ENCODE data around the gene FADS1. TPM values are rescaled to one million over a fixed set of nuclear protein-coding genes. Genes with fewer than 3 reads are reported as not detected.

FADS1 gene
- total RNA-seq, 4 donors from 2014 or later, result 25.4 to 209 (median 62.5) TPM

DNA sequence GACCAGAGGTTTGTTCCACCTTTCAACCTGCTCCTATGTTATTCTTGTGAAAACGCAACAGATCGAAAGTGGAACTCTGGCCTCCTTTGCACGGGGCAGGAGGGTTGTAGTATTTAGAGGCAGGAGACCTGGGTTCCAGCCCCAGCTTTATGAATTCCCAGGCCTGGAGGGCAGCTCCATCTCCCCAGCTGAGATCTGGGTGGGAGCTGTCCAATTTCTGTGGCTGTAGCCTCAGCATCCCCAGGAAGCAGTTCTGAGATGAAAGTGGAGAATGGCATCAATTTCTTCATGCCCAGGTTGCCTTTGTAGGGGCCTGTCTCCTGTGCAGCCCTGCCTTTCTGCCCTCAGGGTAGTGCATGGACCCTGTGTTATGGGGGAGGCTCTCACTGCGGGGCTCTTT is 15.4 kb upstream of the FADS1 start:
- TF ChIP-seq, protein P1, sequence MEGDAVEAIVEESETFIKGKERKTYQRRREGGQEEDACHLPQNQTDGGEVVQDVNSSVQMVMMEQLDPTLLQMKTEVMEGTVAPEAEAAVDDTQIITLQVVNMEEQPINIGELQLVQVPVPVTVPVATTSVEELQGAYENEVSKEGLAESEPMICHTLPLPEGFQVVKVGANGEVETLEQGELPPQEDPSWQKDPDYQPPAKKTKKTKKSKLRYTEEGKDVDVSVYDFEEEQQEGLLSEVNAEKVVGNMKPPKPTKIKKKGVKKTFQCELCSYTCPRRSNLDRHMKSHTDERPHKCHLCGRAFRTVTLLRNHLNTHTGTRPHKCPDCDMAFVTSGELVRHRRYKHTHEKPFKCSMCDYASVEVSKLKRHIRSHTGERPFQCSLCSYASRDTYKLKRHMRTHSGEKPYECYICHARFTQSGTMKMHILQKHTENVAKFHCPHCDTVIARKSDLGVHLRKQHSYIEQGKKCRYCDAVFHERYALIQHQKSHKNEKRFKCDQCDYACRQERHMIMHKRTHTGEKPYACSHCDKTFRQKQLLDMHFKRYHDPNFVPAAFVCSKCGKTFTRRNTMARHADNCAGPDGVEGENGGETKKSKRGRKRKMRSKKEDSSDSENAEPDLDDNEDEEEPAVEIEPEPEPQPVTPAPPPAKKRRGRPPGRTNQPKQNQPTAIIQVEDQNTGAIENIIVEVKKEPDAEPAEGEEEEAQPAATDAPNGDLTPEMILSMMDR (IDR thresholded peaks at IDR 0.05 in 4 of 5, conservative IDR thresholded peaks at IDR 0.05 in 1 of 5), result no peak
- TF ChIP-seq POLR2A (IDR thresholded peaks at IDR 0.05), result no peak
- Histone ChIP-seq H3K36me3 (no peaks in the 10 kb centered on the region), H3K27ac (peak overlapping the region in 1 of 4 donors; percentile 74), H3K27me3 (peaks cover 19 to 31% (median 23%) of the 10 kb centered on the region in 3 donors), H3K4me3 (no peak overlapping the region), H3K4me1 (peaks cover 16 to 20% of the 10 kb centered on the region in 2 donors), H3K9me3 (no peaks in the 10 kb centered on the region)
- intact Hi-C loops (cut with DNase I; ENCODE audit: low total_unique reads) (no loop called here), in situ Hi-C loops (cut with MboI; ENCODE audit: low sequenced_read_pairs in 4 of 4) (no loop called here)
- DNase-seq (no peak), ATAC-seq (no peak)

DNA sequence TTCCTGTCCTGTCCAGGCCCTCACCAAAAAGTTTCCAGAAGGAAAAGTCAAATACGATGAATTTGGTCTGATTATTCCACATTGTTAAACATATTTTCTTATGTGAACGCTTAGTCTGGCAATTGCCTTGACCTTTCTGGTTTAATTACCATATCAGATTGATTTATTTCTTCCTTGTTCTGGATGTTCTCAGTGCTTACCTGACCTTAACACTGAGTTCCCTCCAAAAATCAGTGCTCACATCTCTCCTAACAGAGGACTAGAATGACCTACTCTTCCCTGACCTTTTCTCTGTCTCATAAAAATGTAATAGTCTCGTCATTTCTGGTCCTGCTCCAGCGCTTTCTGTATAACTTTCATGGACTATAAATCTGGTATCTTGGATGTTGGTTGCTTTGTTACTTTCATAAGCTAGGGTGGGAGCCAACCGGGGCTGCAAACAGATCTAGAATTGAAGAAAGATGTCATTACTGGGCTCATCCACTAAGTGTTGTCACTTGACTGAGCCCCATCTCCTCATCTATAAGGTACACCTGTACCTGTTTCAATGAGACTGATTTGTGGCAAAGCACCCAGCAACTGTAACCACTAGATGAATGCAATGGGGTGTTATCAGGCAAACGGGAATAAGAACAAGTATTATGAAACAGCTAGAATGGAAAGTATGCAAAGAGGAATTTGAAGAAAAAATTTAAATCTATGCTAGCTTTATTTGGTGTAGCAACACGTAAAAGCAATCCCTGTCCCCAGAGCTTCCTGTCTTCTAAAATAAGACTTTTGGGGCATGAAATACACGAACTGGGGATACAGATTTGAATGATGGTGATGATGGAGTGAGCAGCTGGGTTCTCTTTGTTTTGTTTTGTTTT is 13.7 kb upstream of the FADS1 start:
- TF ChIP-seq POLR2A (IDR thresholded peaks at IDR 0.05), result no peak
- TF ChIP-seq, protein P1 (IDR thresholded peaks at IDR 0.05 in 4 of 5, conservative IDR thresholded peaks at IDR 0.05 in 1 of 5), result no peak
- intact Hi-C loops (cut with DNase I; ENCODE audit: low total_unique reads) (no loop called here), in situ Hi-C loops (cut with MboI; ENCODE audit: low sequenced_read_pairs in 4 of 4) (no loop called here)
- DNase-seq (no peak), ATAC-seq (peak in 1 of 2 donors; percentile 29)
- Histone ChIP-seq H3K36me3 (no peaks in the 10 kb centered on the region), H3K4me3 (peak overlapping the region in 1 of 4 donors; percentile 1), H3K27ac (peak overlapping the region; percentile 57 to 74 (median 69)), H3K4me1 (peaks cover 10 to 20% of the 10 kb centered on the region in 2 donors), H3K9me3 (no peaks in the 10 kb centered on the region), H3K27me3 (peaks cover 21 to 39% (median 27%) of the 10 kb centered on the region in 3 donors)

DNA sequence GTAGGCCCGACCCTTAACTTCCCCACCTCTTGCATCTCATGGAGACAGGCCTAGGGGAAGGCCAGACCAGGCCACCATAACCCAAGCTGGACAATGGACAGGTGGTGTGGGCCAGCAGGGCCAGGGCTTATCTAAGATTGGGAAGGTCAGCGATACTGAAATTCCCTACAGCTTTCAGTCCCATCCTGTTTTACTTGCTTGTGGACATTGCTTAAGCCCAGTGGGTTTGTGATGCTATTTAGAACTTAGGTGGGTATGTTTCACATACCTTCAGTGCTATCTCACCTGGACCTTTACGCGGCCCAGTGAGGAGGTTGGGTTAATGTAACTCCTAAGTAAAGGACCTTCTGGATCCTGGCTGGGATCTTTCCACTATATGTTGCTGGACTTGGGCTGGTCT is 13.0 kb upstream of the FADS1 start:
- Histone ChIP-seq H3K4me1 (peaks cover 6 to 20% of the 10 kb centered on the region in 2 donors), H3K27ac (peak overlapping the region; percentile 57 to 74 (median 69)), H3K4me3 (peak overlapping the region in 2 of 4 donors; percentile 1 to 61), H3K36me3 (no peaks in the 10 kb centered on the region), H3K9me3 (no peaks in the 10 kb centered on the region), H3K27me3 (peaks cover 21 to 39% (median 27%) of the 10 kb centered on the region in 3 donors)
- no peak for ATAC-seq
- in situ Hi-C loops (cut with MboI; ENCODE audit: low sequenced_read_pairs in 4 of 4), result no loop called here
- no peak for TF ChIP-seq POLR2A (IDR thresholded peaks at IDR 0.05)
- TF ChIP-seq, protein P1 (IDR thresholded peaks at IDR 0.05 in 4 of 5, conservative IDR thresholded peaks at IDR 0.05 in 1 of 5), result no peak
- no peak for DNase-seq
- intact Hi-C loops (cut with DNase I; ENCODE audit: low total_unique reads), result no loop called here

DNA sequence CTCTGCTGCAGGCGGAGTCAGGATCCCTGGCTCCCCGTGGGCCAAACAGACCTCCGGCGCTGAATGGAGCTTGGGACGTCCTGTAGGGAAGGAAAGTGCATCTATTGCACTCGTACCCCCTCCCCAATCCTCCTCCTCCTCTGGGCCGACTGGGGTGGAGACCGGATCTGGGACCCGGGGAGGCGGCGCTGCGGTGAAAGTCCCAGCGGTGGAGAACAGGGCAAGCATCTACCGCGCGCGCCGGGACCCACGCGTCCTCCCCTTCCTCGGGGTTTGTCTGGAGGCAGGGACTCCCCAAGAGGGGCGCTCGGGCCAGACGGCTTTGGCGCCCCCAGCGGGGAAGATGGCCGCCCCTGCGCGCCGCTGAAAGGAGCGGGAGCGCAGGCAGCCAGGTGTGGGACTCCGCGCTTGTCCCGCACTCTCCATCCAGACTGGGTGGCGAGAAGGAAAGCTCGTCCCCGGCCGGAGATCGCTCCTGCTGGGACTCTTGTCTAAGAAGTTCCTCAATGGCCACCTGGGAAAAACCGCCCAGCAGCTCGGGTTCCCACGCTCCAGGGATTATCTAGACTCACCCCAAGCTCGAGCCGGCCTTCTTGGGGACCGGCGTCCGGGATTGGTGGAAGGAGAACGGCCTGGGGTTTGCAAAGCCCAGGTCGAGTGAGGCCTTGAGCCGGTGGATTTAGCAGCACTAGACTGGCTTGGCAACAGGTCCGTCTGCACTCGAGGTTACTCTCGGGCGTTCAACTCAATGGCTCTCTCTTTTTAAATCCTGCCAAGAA is 12.0 kb upstream of the FADS1 start:
- DNase-seq (peak in 1 of 2 donors; percentile 38), ATAC-seq (peak in 1 of 2 donors; percentile 34)
- in situ Hi-C loops (cut with MboI; ENCODE audit: low sequenced_read_pairs in 4 of 4) (no loop called here), intact Hi-C loops (cut with DNase I; ENCODE audit: low total_unique reads) (no loop called here)
- TF ChIP-seq, protein P1 (IDR thresholded peaks at IDR 0.05 in 4 of 5, conservative IDR thresholded peaks at IDR 0.05 in 1 of 5), result peak in 1 of 5 experiments; percentile 47
- TF ChIP-seq POLR2A (IDR thresholded peaks at IDR 0.05), result no peak
- Histone ChIP-seq H3K4me3 (peak overlapping the region; percentile 41 to 63 (median 58)), H3K4me1 (peaks cover 6 to 13% of the 10 kb centered on the region in 2 donors), H3K27ac (peak overlapping the region; percentile 57 to 74 (median 69)), H3K36me3 (no peaks in the 10 kb centered on the region), H3K9me3 (no peaks in the 10 kb centered on the region), H3K27me3 (peaks cover 21 to 39% (median 27%) of the 10 kb centered on the region in 3 donors)

Data from gastrocnemius medialis (tissue), 4 donors.